WTC11 (cell line): Measurements from ENCODE around the gene SLC38A8. TPM values are rescaled to one million over a fixed set of nuclear protein-coding genes. Genes with fewer than 3 reads are reported as not detected.

Experiments
- ATAC-seq: fragments of 200-7000 bp; cut with Tn5 transposase; 2 replicates; pipeline ENCODE4 v1.10.0; 2021; ENCODE audit warnings: mild to moderate bottlenecking, moderate library complexity
- CTCF ChIA-PET: fragments of 300-600 bp; sonication (Branson Sonifier 250); formaldehyde crosslinking; loops from one replicate; lab custom pipeline; 2021; ENCODE audit warnings: antibody characterized with exemption; lab: Charles Lee
- POLR2A ChIA-PET: fragments of 350-600 bp; sonication (Branson Sonifier 250); formaldehyde crosslinking; loops from one replicate; lab custom pipeline; 2021; ENCODE audit warnings: antibody characterized with exemption; lab: Charles Lee
- DNase-seq: peaks from one replicate; pipeline ENCODE4 v3.0.0; 2021; ENCODE audit warnings: low spot score
- H3K27ac Mint-ChIP-seq: 2 replicates; pipeline ENCODE4 v1.8.0; 2021; ENCODE audit warnings: mixed read lengths
- H3K27me3 Mint-ChIP-seq: 2 replicates; pipeline ENCODE4 v1.8.0; 2021; ENCODE audit warnings: low read depth, mild to moderate bottlenecking, moderate library complexity, mixed read lengths
- H3K36me3 Mint-ChIP-seq: 2 replicates; pipeline ENCODE4 v1.8.0; 2021; ENCODE audit warnings: mixed read lengths
- H3K4me1 Mint-ChIP-seq: 2 replicates; pipeline ENCODE4 v1.8.0; 2022; ENCODE audit warnings: mixed read lengths
- H3K4me3 Mint-ChIP-seq: 2 replicates; pipeline ENCODE4 v1.8.0; 2021; ENCODE audit warnings: mild to moderate bottlenecking, moderate library complexity, mixed read lengths
- H3K9me3 Mint-ChIP-seq: 2 replicates; pipeline ENCODE4 v1.8.0; 2021; ENCODE audit warnings: mixed read lengths
- FOXP1 ChIP-seq: sonication (generic); formaldehyde crosslinking; IDR thresholded peaks from 2 replicates; pipeline ENCODE4 v1.8.0; 2022; ENCODE audit warnings: missing genetic modification reagents, mild to moderate bottlenecking, moderate library complexity, borderline replicate concordance
- JUN ChIP-seq: sonication (generic); formaldehyde crosslinking; IDR thresholded peaks from 2 replicates; pipeline ENCODE4 v1.8.0; 2023; ENCODE audit warnings: mild to moderate bottlenecking, missing genetic modification reagents
- NR1H2 ChIP-seq: sonication (generic); formaldehyde crosslinking; IDR thresholded peaks from 2 replicates; pipeline ENCODE4 v1.9.0; 2021; ENCODE audit warnings: mild to moderate bottlenecking, moderate library complexity, missing genetic modification reagents
- OVOL2 ChIP-seq: fragments of 250-450 bp; sonication (Bioruptor Pico); IDR thresholded peaks from 2 replicates; pipeline ENCODE4 v1.9.0; 2021; ENCODE audit warnings: mild to moderate bottlenecking, borderline replicate concordance
- SOX15 ChIP-seq: fragments of 250-450 bp; sonication (Bioruptor Pico); IDR thresholded peaks from 2 replicates; pipeline ENCODE4 v1.9.0; 2021; ENCODE audit warnings: mild to moderate bottlenecking
- TEAD4 ChIP-seq: sonication (generic); formaldehyde crosslinking; IDR thresholded peaks from 2 replicates; pipeline ENCODE4 v1.8.0; 2022; ENCODE audit warnings: mild to moderate bottlenecking, missing genetic modification reagents
- TP53 ChIP-seq: sonication (generic); formaldehyde crosslinking; IDR thresholded peaks from 2 replicates; pipeline ENCODE4 v1.8.1; 2023; ENCODE audit warnings: mild to moderate bottlenecking, missing genetic modification reagents
- ZNF317 ChIP-seq: sonication (generic); formaldehyde crosslinking; IDR thresholded peaks from 2 replicates; pipeline ENCODE4 v1.8.1; 2023; ENCODE audit warnings: low read depth, mild to moderate bottlenecking, moderate library complexity, missing genetic modification reagents, borderline replicate concordance
- ZNF423 ChIP-seq: fragments of 250-450 bp; sonication (Bioruptor Pico); IDR thresholded peaks from 2 replicates; pipeline ENCODE4 v2.1.2; 2022; ENCODE audit warnings: mild to moderate bottlenecking, moderate library complexity
- total RNA-seq: library from RNA; stranded (reverse); gene quantifications from 3 replicates; pipeline ENCODE4 v1.2.3, GENCODE V29; 2021
- TF ChIP-seq, protein P1 (sequence below): sonication (generic); formaldehyde crosslinking; IDR thresholded peaks from 2 replicates; pipeline ENCODE4 v1.8.0; 2023; ENCODE audit warnings: mild to moderate bottlenecking, missing genetic modification reagents
- TF ChIP-seq, protein P2 (sequence below): sonication (generic); formaldehyde crosslinking; IDR thresholded peaks from 2 replicates; pipeline ENCODE4 v1.8.0; 2022; ENCODE audit warnings: missing genetic modification reagents
- TF ChIP-seq, protein P3 (sequence below): fragments of 250-450 bp; sonication (Bioruptor Pico); IDR thresholded peaks from 2 replicates; pipeline ENCODE4 v1.9.0; 2021; ENCODE audit warnings: mild to moderate bottlenecking
- TF ChIP-seq, protein P4 (sequence below): sonication (generic); formaldehyde crosslinking; IDR thresholded peaks from 2 replicates; pipeline ENCODE4 v1.8.0; 2022; ENCODE audit warnings: mild to moderate bottlenecking, missing genetic modification reagents
- TF ChIP-seq, protein P5 (sequence below): fragments of 250-450 bp; sonication (Bioruptor Pico); conservative IDR thresholded peaks from 2 replicates; pipeline ENCODE4 v1.9.0; 2021; ENCODE audit warnings: mild to moderate bottlenecking
- TF ChIP-seq, protein P6 (sequence below): sonication (generic); formaldehyde crosslinking; conservative IDR thresholded peaks from 2 replicates; pipeline ENCODE4 v1.8.1; 2022; ENCODE audit warnings: mild to moderate bottlenecking, missing genetic modification reagents
- TF ChIP-seq, protein P7 (sequence below): fragments of 250-450 bp; sonication (Bioruptor Pico); IDR thresholded peaks from 2 replicates; pipeline ENCODE4 v1.9.0; 2021; ENCODE audit warnings: mild to moderate bottlenecking, borderline replicate concordance

SLC38A8 gene
- total RNA-seq, 1 experiment from 2014 or later: not detected

DNA sequence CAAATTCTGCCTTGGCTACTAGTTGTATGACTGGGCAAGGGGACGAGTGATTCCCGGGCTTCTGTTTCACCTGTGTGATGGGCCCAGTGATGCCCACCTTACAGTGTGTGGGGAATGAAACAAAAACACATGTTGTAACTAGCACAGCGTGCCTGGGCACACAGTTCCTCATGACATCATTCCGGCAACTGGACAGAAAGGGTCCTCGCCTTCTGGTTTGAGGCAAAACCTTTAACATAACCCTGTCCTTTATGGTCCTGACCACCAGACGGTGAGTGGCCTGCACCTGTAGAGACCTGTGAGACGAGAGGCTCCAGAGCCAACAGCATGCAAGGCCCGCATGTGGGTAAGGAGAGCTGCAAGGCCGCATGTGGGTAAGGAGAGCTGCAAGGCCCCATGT, 7.7 kb upstream of the SLC38A8 start:
- H3K4me1 Mint-ChIP-seq: no peaks in the 10 kb centered on the region
- ATAC-seq (no peak), DNase-seq (no peak)
- H3K27me3 Mint-ChIP-seq: no peaks in the 10 kb centered on the region
- no peak overlapping the region for H3K4me3 Mint-ChIP-seq
- H3K9me3 Mint-ChIP-seq: no peaks in the 10 kb centered on the region
- TF ChIP-seq TP53 (no peak), NR1H2 (CRISPR knock-in tag) (no peak), FOXP1 (CRISPR knock-in tag) (no peak)
- TF ChIP-seq, protein P1, sequence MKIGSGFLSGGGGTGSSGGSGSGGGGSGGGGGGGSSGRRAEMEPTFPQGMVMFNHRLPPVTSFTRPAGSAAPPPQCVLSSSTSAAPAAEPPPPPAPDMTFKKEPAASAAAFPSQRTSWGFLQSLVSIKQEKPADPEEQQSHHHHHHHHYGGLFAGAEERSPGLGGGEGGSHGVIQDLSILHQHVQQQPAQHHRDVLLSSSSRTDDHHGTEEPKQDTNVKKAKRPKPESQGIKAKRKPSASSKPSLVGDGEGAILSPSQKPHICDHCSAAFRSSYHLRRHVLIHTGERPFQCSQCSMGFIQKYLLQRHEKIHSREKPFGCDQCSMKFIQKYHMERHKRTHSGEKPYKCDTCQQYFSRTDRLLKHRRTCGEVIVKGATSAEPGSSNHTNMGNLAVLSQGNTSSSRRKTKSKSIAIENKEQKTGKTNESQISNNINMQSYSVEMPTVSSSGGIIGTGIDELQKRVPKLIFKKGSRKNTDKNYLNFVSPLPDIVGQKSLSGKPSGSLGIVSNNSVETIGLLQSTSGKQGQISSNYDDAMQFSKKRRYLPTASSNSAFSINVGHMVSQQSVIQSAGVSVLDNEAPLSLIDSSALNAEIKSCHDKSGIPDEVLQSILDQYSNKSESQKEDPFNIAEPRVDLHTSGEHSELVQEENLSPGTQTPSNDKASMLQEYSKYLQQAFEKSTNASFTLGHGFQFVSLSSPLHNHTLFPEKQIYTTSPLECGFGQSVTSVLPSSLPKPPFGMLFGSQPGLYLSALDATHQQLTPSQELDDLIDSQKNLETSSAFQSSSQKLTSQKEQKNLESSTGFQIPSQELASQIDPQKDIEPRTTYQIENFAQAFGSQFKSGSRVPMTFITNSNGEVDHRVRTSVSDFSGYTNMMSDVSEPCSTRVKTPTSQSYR (CRISPR knock-in tag): no peak
- TF ChIP-seq, protein P2, sequence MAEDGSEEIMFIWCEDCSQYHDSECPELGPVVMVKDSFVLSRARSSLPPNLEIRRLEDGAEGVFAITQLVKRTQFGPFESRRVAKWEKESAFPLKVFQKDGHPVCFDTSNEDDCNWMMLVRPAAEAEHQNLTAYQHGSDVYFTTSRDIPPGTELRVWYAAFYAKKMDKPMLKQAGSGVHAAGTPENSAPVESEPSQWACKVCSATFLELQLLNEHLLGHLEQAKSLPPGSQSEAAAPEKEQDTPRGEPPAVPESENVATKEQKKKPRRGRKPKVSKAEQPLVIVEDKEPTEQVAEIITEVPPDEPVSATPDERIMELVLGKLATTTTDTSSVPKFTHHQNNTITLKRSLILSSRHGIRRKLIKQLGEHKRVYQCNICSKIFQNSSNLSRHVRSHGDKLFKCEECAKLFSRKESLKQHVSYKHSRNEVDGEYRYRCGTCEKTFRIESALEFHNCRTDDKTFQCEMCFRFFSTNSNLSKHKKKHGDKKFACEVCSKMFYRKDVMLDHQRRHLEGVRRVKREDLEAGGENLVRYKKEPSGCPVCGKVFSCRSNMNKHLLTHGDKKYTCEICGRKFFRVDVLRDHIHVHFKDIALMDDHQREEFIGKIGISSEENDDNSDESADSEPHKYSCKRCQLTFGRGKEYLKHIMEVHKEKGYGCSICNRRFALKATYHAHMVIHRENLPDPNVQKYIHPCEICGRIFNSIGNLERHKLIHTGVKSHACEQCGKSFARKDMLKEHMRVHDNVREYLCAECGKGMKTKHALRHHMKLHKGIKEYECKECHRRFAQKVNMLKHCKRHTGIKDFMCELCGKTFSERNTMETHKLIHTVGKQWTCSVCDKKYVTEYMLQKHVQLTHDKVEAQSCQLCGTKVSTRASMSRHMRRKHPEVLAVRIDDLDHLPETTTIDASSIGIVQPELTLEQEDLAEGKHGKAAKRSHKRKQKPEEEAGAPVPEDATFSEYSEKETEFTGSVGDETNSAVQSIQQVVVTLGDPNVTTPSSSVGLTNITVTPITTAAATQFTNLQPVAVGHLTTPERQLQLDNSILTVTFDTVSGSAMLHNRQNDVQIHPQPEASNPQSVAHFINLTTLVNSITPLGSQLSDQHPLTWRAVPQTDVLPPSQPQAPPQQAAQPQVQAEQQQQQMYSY (CRISPR knock-in tag): no peak
- POLR2A ChIA-PET: no interaction called here
- H3K27ac Mint-ChIP-seq: no peak overlapping the region
- peaks cover 22% of the 10 kb centered on the region for H3K36me3 Mint-ChIP-seq
- CTCF ChIA-PET: no interaction called here

DNA sequence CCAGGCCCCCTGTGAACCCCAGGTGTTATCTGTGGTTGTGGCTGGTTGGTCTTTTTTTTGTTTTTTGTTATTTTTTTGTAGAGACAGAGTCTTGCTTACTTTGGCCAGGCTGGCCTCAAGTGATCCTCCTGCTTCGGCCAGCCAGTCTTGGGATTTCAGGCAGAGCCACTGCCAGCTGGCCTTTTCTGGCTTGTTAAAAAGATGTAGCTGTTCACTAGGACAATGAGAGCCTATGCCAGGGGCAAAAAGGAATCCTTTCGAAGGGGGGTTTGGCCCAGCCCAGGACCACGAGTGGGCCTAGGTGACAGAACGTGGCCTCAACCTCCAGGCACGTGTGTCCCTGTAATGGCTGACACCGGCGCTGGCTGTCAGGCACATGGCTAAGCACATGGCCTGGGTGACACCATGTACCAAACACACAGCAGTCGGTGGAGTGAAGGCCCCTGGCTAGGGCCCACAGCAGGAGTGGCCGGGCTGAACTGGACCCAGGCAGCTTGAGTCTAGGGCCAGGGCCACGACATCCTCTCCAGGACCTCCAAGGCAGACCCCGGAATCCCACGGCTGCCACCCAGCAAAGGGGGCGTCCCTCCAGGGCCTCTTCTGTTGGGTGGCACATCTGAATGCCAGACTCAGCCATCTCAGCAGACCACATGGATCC, 6.9 kb upstream of the SLC38A8 start:
- DNase-seq: no peak
- TF ChIP-seq, protein P3, sequence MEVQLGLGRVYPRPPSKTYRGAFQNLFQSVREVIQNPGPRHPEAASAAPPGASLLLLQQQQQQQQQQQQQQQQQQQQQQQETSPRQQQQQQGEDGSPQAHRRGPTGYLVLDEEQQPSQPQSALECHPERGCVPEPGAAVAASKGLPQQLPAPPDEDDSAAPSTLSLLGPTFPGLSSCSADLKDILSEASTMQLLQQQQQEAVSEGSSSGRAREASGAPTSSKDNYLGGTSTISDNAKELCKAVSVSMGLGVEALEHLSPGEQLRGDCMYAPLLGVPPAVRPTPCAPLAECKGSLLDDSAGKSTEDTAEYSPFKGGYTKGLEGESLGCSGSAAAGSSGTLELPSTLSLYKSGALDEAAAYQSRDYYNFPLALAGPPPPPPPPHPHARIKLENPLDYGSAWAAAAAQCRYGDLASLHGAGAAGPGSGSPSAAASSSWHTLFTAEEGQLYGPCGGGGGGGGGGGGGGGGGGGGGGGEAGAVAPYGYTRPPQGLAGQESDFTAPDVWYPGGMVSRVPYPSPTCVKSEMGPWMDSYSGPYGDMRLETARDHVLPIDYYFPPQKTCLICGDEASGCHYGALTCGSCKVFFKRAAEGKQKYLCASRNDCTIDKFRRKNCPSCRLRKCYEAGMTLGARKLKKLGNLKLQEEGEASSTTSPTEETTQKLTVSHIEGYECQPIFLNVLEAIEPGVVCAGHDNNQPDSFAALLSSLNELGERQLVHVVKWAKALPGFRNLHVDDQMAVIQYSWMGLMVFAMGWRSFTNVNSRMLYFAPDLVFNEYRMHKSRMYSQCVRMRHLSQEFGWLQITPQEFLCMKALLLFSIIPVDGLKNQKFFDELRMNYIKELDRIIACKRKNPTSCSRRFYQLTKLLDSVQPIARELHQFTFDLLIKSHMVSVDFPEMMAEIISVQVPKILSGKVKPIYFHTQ: no peak
- TF ChIP-seq, protein P4, sequence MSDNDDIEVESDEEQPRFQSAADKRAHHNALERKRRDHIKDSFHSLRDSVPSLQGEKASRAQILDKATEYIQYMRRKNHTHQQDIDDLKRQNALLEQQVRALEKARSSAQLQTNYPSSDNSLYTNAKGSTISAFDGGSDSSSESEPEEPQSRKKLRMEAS: no peak
- TF ChIP-seq SOX15 (CRISPR knock-in tag) (no peak), JUN (no peak), ZNF423 (CRISPR knock-in tag) (no peak), TEAD4 (CRISPR knock-in tag) (no peak), ZNF317 (CRISPR knock-in tag) (no peak), OVOL2 (no peak)
- TF ChIP-seq, protein P5, sequence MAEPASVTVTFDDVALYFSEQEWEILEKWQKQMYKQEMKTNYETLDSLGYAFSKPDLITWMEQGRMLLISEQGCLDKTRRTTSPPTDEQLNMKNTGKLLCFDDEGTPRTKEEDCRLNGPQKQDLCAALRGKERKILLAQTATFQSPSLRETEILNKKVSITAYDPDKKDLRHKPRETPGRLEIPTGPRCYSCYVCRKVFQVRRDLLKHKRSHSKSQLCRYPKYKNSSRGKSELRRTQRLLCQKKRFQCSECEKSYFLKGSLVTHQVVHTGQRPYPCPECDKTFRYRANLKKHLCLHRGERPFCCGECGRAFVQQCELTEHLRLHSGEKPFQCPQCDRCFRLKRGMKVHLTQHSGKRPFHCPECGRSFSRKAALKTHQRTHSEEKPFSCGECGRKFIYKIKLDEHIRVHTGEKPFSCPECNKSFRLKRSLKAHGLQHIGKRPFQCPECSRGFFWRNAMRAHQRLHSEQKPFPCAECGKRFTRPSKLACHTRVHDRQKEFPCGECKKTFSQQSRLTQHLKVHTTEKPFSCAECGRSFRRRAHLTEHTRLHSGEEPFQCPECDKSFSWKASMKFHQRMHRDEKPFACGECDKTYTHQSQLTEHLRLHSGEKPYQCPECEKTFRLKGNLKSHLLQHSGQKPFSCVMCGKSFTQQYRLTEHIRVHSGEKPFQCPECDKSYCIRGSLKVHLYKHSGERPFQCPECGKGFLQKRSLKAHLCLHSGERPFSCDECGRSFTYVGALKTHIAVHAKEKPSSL (CRISPR knock-in tag): no peak
- TF ChIP-seq, protein P6, sequence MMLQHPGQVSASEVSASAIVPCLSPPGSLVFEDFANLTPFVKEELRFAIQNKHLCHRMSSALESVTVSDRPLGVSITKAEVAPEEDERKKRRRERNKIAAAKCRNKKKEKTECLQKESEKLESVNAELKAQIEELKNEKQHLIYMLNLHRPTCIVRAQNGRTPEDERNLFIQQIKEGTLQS (CRISPR knock-in tag): no peak
- TF ChIP-seq, protein P7, sequence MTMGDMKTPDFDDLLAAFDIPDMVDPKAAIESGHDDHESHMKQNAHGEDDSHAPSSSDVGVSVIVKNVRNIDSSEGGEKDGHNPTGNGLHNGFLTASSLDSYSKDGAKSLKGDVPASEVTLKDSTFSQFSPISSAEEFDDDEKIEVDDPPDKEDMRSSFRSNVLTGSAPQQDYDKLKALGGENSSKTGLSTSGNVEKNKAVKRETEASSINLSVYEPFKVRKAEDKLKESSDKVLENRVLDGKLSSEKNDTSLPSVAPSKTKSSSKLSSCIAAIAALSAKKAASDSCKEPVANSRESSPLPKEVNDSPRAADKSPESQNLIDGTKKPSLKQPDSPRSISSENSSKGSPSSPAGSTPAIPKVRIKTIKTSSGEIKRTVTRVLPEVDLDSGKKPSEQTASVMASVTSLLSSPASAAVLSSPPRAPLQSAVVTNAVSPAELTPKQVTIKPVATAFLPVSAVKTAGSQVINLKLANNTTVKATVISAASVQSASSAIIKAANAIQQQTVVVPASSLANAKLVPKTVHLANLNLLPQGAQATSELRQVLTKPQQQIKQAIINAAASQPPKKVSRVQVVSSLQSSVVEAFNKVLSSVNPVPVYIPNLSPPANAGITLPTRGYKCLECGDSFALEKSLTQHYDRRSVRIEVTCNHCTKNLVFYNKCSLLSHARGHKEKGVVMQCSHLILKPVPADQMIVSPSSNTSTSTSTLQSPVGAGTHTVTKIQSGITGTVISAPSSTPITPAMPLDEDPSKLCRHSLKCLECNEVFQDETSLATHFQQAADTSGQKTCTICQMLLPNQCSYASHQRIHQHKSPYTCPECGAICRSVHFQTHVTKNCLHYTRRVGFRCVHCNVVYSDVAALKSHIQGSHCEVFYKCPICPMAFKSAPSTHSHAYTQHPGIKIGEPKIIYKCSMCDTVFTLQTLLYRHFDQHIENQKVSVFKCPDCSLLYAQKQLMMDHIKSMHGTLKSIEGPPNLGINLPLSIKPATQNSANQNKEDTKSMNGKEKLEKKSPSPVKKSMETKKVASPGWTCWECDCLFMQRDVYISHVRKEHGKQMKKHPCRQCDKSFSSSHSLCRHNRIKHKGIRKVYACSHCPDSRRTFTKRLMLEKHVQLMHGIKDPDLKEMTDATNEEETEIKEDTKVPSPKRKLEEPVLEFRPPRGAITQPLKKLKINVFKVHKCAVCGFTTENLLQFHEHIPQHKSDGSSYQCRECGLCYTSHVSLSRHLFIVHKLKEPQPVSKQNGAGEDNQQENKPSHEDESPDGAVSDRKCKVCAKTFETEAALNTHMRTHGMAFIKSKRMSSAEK (CRISPR knock-in tag): no peak
- TF ChIP-seq, all 79 proteins: peak for 0
- H3K9me3 Mint-ChIP-seq: no peaks in the 10 kb centered on the region
- H3K36me3 Mint-ChIP-seq: peaks cover 22% of the 10 kb centered on the region
- no peaks in the 10 kb centered on the region; the same call in 1 of the 2 replicates for H3K4me1 Mint-ChIP-seq
- CTCF ChIA-PET: interaction anchor here (1.0 to 10.2 kb wide), 2 partner anchors 35 to 92 kb away, joined by 3 to 131 read pairs; no protein-coding TSS in a partner anchor
- no peak for ATAC-seq
- POLR2A ChIA-PET: no interaction called here
- no peaks in the 10 kb centered on the region for H3K27me3 Mint-ChIP-seq
- H3K27ac Mint-ChIP-seq: no peak overlapping the region
- no peak overlapping the region for H3K4me3 Mint-ChIP-seq
